Limb (tissue), 2 donors: Measurements from ENCODE around the gene ZNF488.

Experiments
- DNase-seq, 2 donors: peaks; one replicate each; pipeline ENCODE4 v3.0.0-alpha.2; 2016; ENCODE audit errors: extremely low spot score in 2 of 2

The ZNF488 gene

DNA sequence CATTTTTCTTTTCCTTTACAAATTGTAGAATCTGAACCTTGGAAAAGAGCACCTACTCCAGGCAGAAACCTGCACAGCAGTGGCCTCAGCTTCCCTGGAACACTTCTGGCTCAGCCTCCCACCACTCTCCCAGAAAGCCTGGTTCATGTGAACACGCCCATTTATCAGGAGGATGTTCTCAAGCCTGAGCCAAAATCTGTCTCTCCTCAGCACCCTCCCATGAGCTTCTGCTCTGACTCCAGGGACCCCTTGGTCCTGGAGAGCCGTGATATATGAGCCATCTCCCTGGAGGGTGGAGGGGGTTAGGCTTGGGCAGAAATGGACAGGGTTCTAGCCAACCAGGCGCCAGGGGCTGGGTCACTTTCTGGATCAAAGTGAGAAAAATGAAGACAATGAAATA is 51.7 kb downstream of the ZNF488 start:
- DNase-seq = no peak

DNA sequence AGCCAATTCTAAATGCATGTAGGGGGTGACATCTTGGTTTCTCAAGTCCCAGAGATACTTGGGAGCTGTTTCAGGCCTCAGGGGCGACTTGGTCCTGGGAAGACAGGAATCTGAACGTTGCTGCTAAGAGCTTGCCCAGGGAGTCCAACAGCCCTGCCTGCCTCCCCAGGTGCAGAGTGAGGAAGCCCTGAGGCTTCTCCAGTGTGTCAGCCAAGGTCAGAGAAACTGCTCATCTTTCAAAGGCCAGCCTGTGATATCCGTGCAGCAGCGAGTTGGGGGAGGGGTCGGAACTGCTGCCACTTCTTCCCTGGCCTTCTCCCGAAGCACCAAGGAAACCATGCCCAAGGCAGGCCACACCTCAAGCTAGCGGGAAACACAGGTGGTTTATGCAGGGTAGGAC is 52.1 kb downstream of the ZNF488 start:
- DNase-seq = no peak

DNA sequence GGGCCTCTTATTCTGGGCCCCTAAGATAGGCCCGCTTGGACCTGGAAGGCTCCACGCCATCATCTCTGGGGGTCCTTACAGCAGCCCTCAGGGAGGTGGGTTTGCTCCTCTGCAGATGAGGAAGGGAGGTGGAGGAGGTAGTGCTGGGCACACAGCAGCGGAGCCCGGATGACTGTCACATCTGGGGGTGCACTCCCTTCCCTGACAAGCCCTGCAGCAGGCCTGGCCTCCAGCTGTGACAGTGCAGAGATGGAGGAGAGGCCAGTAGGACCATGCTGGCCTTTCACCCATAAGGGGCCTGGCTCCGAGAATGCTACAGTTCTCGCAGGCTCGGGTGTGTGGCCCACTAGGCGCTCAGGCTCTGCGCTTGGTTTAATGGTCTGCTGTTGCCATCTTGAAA is 52.6 kb downstream of the ZNF488 start:
- no peak for DNase-seq

DNA sequence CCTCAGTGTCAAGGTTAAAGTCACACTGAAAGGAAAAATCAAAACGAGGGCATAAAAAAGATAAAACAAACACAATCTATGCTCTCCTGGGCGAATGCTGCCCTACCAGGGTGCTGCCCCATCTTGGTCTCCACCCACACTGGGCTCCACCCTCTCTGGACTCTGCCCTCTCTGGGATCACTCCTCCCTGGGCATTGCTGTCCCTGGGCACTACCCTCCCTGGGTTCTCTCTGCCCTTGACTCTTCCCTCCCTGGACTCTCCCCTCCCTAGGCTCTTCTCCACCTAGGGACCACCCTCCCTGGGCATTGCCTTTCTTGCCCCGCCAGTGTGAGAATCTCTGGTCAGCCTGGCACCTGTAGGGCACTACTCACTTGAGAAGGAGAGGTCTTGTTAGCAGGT is 53.3 kb downstream of the ZNF488 start:
- DNase-seq = no peak

DNA sequence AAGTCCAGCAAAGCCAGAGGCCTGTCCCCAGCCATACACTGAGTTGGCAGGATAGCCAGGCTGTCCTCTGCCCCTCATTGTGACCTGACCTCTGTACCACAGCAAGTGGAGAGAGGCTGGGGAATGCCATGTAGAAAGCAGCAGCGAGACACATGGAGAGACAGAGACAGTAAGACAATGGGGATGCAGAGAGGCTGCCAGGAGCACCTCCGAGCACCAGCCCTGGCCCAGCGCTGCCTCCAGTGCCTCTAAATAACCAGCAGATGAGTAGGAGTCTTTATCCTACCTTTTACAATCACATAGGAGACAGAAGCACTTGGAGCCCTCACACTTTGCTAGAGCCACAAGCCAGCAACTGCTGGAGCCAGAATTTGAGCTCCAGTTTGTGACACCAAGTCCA is 53.7 kb downstream of the ZNF488 start:
- DNase-seq = no peak

DNA sequence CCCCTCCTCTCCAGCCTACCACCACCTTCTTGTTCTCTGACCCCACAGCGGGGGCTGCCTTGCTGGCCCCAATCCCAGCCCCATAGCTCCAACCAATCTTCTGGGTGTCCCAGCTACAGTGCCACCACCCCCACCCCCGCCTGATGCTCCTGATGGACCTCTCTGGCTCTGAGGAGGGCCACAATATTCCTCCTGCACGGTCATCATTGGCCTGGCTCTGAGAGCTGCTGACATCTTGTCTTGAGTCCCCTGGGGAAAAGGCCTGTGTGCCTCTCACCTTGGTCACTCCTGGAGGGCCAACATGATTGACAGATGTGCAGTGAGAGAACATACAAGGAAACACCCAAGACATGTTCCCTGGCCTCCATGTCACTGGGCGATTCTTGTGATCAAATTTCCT is 54.2 kb downstream of the ZNF488 start:
- no peak for DNase-seq

DNA sequence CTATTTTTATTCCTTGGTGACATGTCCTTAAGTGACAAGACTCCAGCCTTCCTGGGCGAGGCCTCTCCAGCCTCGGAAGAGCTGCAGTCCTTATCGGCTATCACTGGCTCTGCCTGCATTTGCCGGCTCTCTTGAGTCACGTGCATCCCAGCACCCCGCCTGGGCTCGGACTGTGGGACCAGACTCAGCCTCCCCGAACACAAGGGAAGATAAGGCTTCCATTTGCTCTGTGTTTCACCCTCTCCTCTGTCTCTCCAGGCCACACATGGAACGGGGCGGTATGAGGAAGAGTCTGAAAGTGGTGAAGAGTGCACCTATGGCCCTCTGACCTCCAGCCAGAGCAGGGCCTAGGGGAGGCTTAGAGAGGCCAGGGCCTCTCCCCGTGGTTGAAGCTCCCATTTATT is 57.2 kb downstream of the ZNF488 start:
- no peak for DNase-seq

DNA sequence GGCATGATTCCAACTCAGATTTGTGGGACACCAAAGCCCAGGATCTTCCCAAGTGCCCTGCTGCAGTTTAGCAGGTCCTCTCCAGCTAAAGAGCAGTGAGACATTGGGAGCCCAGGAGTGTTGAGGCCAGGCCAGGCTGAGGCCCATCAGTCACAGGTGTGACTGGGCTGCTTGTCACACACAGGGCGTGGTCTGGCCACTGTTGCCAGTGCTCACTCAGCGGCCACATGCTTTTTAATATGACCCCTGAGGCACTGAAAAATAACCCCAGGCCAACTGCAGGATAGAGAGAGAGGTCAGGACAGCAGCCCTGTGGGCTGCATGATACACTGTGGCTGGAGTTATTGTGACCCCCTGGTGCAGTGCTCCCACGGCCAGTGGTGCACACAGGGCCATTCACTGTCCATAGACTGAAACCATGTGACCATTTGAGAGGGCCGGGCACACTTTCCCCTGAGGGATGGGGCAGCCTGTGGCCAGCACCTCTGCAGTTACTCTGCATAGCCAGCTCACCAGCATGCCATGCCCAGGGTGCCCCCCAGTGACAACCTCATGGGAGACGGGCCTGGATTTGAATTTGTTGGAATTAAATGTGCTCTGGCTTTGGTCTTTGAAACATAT is 57.7 kb downstream of the ZNF488 start:
- no peak for DNase-seq

DNA sequence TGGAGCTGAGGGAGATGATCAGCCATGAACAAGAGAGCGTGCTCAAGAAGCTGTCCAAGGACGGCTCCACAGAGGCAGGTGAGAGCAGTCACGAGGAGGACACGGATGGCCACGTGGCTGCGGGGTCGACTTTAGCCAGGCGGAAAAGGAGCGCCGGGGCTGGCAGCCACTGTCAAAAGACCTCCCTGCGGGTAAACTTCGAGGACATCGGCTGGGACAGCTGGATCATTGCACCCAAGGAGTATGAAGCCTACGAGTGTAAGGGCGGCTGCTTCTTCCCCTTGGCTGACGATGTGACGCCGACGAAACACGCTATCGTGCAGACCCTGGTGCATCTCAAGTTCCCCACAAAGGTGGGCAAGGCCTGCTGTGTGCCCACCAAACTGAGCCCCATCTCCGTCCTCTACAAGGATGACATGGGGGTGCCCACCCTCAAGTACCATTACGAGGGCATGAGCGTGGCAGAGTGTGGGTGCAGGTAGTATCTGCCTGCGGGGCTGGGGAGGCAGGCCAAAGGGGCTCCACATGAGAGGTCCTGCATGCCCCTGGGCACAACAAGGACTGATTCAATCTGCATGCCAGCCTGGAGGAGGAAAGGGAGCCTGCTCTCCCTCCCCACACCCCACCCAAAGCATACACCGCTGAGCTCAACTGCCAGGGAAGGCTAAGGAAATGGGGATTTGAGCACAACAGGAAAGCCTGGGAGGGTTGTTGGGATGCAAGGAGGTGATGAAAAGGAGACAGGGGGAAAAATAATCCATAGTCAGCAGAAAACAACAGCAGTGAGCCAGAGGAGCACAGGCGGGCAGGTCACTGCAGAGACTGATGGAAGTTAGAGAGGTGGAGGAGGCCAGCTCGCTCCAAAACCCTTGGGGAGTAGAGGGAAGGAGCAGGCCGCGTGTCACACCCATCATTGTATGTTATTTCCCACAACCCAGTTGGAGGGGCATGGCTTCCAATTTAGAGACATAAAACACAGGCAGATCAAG is 58.5 kb downstream of the ZNF488 start:
- no peak for DNase-seq

DNA sequence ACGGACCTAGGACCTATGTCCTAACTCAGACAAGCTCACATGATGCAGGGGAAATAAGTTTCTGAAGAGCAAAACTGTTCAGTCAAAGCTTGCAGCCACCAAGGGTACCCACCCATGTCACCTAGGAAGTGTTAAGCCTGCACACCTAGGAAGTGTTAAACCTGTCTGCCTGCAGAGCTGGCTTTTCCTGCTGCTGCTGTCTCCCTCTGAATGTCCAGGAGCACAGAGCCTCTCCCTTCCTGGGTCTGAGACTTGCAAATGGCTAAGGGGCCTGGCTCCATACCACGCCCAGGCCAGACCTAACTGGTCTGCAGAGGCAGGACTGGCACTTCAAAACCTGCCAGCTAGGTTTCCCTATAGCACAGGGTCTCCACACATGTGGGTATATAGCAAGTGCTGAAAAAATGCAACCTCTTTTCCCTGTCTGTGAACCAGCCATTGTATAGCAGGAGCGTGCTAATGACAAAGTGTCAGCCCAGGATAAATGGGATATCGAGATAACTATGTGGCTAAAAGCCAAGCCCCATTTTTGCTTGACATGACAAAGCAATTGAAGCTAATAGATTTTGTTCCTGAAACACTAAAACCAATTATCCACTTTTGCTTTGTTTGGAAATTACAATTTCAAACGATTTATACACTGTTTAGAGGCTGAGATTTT is 60.3 kb downstream of the ZNF488 start:
- no peak for DNase-seq

DNA sequence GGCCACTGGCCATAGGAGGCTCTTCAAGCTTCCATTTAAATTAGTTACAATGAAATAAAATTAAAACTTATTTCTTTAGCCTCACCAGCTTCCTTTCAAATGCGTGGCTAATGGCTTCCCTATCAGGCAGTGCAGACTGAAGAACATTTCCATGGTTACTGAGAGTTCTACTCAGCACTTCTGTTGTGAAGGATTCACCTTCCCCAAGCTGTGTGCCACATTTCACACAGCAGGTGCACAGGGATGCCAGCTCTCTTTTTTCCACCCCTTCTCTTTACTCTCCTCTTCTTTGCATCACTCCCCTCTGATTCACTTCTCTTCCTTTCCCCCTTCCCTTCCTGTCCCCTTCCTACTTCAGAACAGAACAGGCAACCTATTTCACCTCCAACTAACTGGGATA is 61.0 kb downstream of the ZNF488 start:
- DNase-seq = no peak

DNA sequence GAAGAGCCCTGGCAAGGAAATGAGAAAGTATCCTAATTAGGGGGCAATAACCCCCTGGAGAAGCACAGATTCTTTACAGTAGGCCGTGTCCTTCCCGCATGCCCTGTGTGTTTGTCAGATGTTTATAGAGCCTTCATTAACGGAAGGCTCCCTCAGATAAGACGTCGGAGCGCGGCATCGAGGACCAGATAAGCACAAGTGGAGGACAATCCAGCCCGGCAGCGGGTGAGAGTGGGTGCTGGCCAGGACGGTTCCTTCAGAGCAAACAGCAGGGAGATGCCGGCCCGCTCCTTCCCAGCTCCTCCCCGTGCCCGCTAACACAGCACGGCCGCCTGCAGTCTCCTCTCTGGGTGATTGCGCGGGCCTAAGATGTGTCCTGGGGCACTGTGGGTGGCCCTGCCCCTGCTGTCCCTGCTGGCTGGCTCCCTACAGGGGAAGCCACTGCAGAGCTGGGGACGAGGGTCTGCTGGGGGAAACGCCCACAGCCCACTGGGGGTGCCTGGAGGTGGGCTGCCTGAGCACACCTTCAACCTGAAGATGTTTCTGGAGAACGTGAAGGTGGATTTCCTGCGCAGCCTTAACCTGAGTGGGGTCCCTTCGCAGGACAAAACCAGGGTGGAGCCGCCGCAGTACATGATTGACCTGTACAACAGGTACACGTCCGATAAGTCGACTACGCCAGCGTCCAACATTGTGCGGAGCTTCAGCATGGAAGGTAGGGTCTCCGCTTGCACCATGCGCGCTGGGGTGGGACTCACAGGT is 61.6 kb downstream of the ZNF488 start, which contains the start of gene GDF2:
Gene GDF2 (plus strand): TSS at position 155 of the 762 bp plus-strand sequence. CDS start 215 bp downstream, at position 370.
- DNase-seq = no peak

DNA sequence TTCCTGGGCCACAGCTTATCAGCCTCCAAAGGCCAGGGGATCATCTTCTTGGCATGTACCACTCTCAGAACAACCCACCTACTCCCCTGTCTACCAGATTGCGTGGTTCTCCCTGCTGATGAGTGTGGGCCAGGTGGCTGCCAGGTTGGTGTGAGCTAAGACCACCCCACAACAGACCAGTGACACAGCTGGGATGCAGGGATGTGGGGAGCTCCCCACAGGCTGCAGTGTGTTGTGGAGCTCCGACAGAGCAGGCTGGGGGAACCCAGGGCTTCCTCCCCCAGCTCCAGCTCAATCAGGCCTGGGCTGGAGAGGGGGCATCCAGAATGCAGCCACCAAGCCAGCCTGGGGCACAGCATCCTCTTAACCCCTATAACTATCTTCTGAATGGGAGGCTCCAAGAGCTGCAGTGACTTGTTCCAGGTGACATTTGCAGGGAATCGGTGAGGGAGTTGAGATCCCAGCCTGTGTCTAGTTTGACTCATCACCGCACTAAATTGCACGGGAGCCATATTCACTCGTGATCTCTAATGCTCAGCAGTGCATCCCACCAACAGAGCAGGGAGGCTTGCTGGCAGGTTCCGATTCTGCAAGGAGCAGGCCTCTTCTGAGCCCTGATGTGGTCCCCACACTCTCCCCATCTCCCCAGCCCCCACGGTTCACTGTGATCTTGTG is 62.4 kb downstream of the ZNF488 start:
- DNase-seq = no peak

DNA sequence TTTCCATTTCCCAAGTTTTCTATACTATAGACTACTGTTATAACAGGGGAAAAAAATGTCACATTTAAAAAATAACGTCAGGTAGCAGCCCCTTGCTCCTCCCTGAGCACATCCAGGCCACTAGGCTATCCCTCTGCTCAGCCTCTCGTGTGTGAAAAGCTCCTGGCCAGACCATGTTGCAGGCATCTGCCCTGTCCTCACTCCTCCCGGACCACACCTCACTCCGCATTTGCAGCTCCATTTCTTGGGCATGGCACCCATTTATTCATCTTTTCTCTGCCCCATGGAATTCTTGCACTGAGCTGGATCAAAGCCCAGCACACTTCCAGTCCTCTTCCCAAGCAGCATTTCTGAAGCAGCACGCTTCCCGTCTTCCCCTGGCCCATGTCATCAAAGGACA is 63.3 kb downstream of the ZNF488 start:
- no peak for DNase-seq

DNA sequence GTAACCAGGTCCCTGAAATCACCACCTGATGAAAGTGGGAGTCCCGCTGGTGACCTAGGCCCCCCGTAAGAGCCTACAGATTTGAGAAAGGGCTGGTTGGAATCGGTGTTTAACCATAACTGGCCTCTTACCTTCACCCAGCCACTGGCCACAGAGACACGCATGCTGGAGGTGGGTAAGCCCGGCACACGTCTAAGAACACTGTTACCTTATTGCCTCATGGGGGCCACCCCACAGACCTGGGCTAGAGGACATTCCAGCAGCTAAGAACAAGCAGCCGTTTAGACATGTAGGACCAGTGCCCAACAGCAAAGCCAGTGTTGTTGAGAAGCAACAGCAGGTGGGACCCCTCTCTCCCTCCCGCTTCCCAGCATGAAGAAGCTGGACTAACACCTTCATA is 64.3 kb downstream of the ZNF488 start:
- no peak for DNase-seq

DNA sequence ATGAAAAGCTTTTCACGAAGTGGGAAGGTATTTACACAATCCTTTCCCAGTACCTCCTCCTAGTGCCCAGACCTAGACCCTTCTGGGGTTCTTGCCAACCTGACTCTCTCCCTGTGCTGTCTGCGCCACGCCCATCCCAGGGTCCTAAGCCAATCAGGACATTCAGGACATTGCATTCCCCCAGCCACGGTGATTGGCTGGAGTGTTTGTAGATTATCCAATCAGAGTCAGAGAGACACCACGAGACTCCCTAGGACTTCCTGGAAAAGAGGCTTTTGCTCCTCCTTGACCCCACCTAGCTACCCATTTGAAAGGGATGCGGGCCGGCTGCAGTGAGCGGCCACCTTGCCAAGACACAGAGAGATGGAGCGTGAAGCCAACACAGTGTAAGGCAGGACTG is 65.4 kb downstream of the ZNF488 start:
- no peak for DNase-seq

DNA sequence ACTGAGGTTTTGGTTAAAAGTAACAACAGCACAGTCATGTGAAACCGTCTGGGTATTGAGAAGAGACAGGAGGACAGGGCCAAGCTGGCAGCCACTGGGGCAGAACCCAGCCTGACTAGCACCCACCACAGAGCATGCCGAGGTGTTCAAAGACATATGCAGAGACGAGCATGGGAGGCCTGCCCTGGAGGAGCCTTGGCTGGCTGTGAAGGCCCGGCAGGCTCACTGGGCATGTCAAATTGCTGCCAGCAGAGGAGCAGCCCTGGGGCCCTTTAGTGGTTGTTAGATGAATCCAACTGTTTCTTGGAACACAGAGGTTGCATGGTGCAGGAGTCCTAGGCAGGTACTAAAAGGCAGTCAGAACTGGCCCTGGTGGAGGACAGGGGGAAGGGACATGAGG is 66.8 kb downstream of the ZNF488 start:
- DNase-seq = no peak

DNA sequence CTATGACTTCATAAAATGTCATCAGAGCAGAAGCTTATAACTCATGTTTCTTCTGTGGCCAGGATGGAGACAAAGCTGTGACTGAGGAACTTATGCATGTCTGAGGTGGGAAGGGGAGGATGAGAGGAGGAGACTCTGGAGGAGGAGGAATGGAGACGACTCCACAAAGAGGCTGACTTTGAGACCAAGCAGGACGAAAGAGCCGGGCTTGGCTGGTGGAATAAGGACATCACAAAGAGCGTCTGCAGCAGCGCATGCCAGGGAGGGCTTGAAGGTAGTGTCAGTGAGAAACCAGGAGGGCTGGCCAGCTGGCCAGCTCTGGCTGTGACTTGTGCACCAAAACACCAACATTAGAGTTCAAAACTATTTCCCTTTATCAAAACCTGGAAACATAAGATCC is 68.0 kb downstream of the ZNF488 start:
- DNase-seq = no peak
